GM23338 (cell line): ENCODE results near the gene GGA2. TPM values are rescaled to one million over a fixed set of nuclear protein-coding genes. Genes with fewer than 3 reads are reported as not detected.

ENCODE experiments used
- ATAC-seq: fragments of 200-7000 bp; cut with Tn5 transposase; 3 replicates; pipeline ENCODE4 v1.9.1; 2020
- DNase-seq: peaks from one replicate; pipeline ENCODE4 v3.0.0-alpha.2; 2015; ENCODE audit warnings: low spot score
- H2AFZ ChIP-seq: fragments of 200-600 bp; sonication (generic); 2 replicates; pipeline ENCODE4 v1.8.0; 2016; ENCODE audit warnings: antibody characterized with exemption, mild to moderate bottlenecking, moderate library complexity
- H3F3A ChIP-seq: fragments of 200-600 bp; sonication (generic); replicated peaks from 2 replicates; pipeline ENCODE4 v1.8.0; 2017; ENCODE audit warnings: antibody characterized with exemption, mixed run types, low read depth
- H3K27ac ChIP-seq: fragments of 200-600 bp; sonication (generic); 2 replicates; pipeline ENCODE4 v1.6.1; 2016; ENCODE audit warnings: low read depth
- H3K27me3 ChIP-seq: fragments of 200-600 bp; sonication (generic); 2 replicates; pipeline ENCODE4 v1.8.0; 2016; ENCODE audit warnings: mild to moderate bottlenecking, mixed run types, moderate library complexity; ENCODE audit not compliant: insufficient read depth
- H3K36me3 ChIP-seq: fragments of 200-600 bp; sonication (generic); 2 replicates; pipeline ENCODE4 v1.8.0; 2016; ENCODE audit warnings: mild to moderate bottlenecking; ENCODE audit not compliant: insufficient read depth
- H3K4me1 ChIP-seq: fragments of 200-600 bp; sonication (generic); 2 replicates; pipeline ENCODE4 v1.8.0; 2016; ENCODE audit warnings: mild to moderate bottlenecking, moderate library complexity; ENCODE audit not compliant: insufficient read depth
- H3K4me2 ChIP-seq: fragments of 200-600 bp; sonication (generic); 2 replicates; pipeline ENCODE4 v1.7.1; 2017; ENCODE audit warnings: mixed run types
- H3K4me3 ChIP-seq: fragments of 200-600 bp; sonication (generic); 2 replicates; pipeline ENCODE4 v1.6.1; 2016; ENCODE audit warnings: mixed run types
- H3K79me2 ChIP-seq: fragments of 200-600 bp; sonication (generic); replicated peaks from 2 replicates; pipeline ENCODE4 v1.8.0; 2017; ENCODE audit warnings: mild to moderate bottlenecking; ENCODE audit not compliant: insufficient read depth
- H3K9me2 ChIP-seq: fragments of 200-600 bp; sonication (generic); 2 replicates; pipeline ENCODE4 v1.8.0; 2017; ENCODE audit not compliant: insufficient read depth
- H4K20me1 ChIP-seq: fragments of 200-600 bp; sonication (generic); replicated peaks from 2 replicates; pipeline ENCODE4 v1.8.0; 2017; ENCODE audit warnings: mild to moderate bottlenecking; ENCODE audit not compliant: insufficient read depth
- H3K27ac Mint-ChIP-seq: 2 replicates; pipeline ENCODE4 v1.8.0; 2020; ENCODE audit warnings: inconsistent platforms, mild to moderate bottlenecking, moderate library complexity, mixed read lengths
- H3K27me3 Mint-ChIP-seq: 3 replicates; pipeline ENCODE4 v1.8.0; 2022; ENCODE audit warnings: low read depth, mild to moderate bottlenecking, moderate library complexity, mixed read lengths, inconsistent platforms; ENCODE audit not compliant: insufficient read depth, poor library complexity
- H3K36me3 Mint-ChIP-seq: 3 replicates; pipeline ENCODE4 v1.8.0; 2021; ENCODE audit warnings: low read depth, mild to moderate bottlenecking, inconsistent platforms, moderate library complexity, mixed read lengths
- H3K4me1 Mint-ChIP-seq: 3 replicates; pipeline ENCODE4 v1.8.0; 2020; ENCODE audit warnings: mild to moderate bottlenecking, inconsistent platforms, mixed read lengths
- H3K4me3 Mint-ChIP-seq: 3 replicates; pipeline ENCODE4 v1.8.0; 2021; ENCODE audit warnings: moderate library complexity, mild to moderate bottlenecking, inconsistent platforms, mixed read lengths
- H3K9me3 Mint-ChIP-seq: 3 replicates; pipeline ENCODE4 v1.8.0; 2020; ENCODE audit warnings: moderate library complexity, mild to moderate bottlenecking, inconsistent platforms, mixed read lengths
- ETS1 ChIP-seq: IDR thresholded peaks from 2 replicates; pipeline ENCODE4 v1.6.1; 2016; ENCODE audit warnings: antibody characterized with exemption
- EZH2 ChIP-seq: fragments of 200-600 bp; sonication (generic); IDR thresholded peaks from one replicate; pipeline ENCODE4 v1.8.0; 2017; ENCODE audit warnings: antibody characterized with exemption, mild to moderate bottlenecking, low read depth; ENCODE audit not compliant: unreplicated experiment
- EZH2phosphoT487 ChIP-seq: fragments of 200-600 bp; sonication (generic); IDR thresholded peaks from one replicate; pipeline ENCODE4 v1.8.1; 2018; ENCODE audit warnings: antibody characterized with exemption; ENCODE audit not compliant: unreplicated experiment
- JUNB ChIP-seq: IDR thresholded peaks from one replicate; pipeline ENCODE4 v1.6.1; 2016; ENCODE audit warnings: antibody characterized with exemption; ENCODE audit not compliant: unreplicated experiment
- POLR2AphosphoS5 ChIP-seq: IDR thresholded peaks from 2 replicates; pipeline ENCODE4 v1.6.1; 2016; ENCODE audit warnings: antibody characterized with exemption, low read depth
- ZNF331 ChIP-seq: fragments of 250-450 bp; sonication (Bioruptor Pico); IDR thresholded peaks from 2 replicates; pipeline ENCODE4 v1.5.0; 2020; ENCODE audit warnings: low read depth, mild to moderate bottlenecking, moderate library complexity
- ZNF462 ChIP-seq: fragments of 250-450 bp; sonication (Bioruptor Pico); IDR thresholded peaks from 2 replicates; pipeline ENCODE4 v1.5.0; 2020; ENCODE audit warnings: mild to moderate bottlenecking, moderate library complexity
- polyA plus RNA-seq: library from polyadenylated mRNA; unstranded; fragments of >200 nt; fragmentation: Nextera tagmentation; extraction: Ambion mirVana; gene quantifications from 2 replicates; pipeline ENCODE4 v1.2.1, GENCODE V29; 2016
- total RNA-seq: library from RNA; depleted of rRNA; stranded (reverse); fragments of >200 nt; shearing (Covaris generic); gene quantifications from 2 replicates; pipeline ENCODE4 v1.2.3, GENCODE V29; 2014

GGA2 gene
- total and polyA plus RNA-seq, 2 experiments from 2014 or later = 40.3 to 76.6 TPM

- TF ChIP-seq ZNF462 (CRISPR knock-in tag) = no peak
Observed at GRCh38 chr16:23479138-23479537, 31.2 kb downstream of the GGA2 start (continued).

- Histone ChIP-seq H2AFZ (no peak overlapping the region), H3F3A (no peaks in the 10 kb centered on the region), H3K79me2 (no peaks in the 10 kb centered on the region), H3K4me1 (no peaks in the 10 kb centered on the region), H3K36me3 (peaks cover 63% of the 10 kb centered on the region), H3K27me3 (no peaks in the 10 kb centered on the region), H3K4me3 (no peak overlapping the region), H4K20me1 (peaks cover 7% of the 10 kb centered on the region), H3K27ac (no peak overlapping the region), H3K9me2 (no peaks in the 10 kb centered on the region), H3K4me2 (no peak overlapping the region)
- ATAC-seq (no peak), DNase-seq (no peak)
- H3K27ac Mint-ChIP-seq = no peak overlapping the region
- no peaks in the 10 kb centered on the region for H3K9me3 Mint-ChIP-seq
- peaks cover 94% of the 10 kb centered on the region for H3K36me3 Mint-ChIP-seq
- H3K4me3 Mint-ChIP-seq = no peak overlapping the region
- H3K4me1 Mint-ChIP-seq = no peaks in the 10 kb centered on the region
- H3K27me3 Mint-ChIP-seq = peaks cover 7% of the 10 kb centered on the region
- TF ChIP-seq ZNF462 (CRISPR knock-in tag) (no peak), ETS1 (no peak), EZH2phosphoT487 (no peak), JUNB (no peak), EZH2 (no peak), ZNF331 (CRISPR knock-in tag) (no peak), POLR2AphosphoS5 (no peak)
Observed at GRCh38 chr16:23478566-23478965, 31.7 kb downstream of the GGA2 start.
